Gastroesophageal sphincter (tissue), 4 donors: ENCODE results near the gene NRXN2. TPM values are rescaled to one million over a fixed set of nuclear protein-coding genes. Genes with fewer than 3 reads are reported as not detected.

ENCODE experiments used
- ATAC-seq: fragments of 150-250 bp; one replicate; pipeline ENCODE4 v1.9.1; 2016; ENCODE audit warnings: mild to moderate bottlenecking, moderate library complexity
- H3K27ac ChIP-seq, 4 donors: fragments of 200-600 bp; sonication (generic) in 3 of 4; 1 replicate in 3 of 4; 2 replicates in 1 of 4; pipeline ENCODE4 v1.5.1; 2016 to 2019
- H3K27me3 ChIP-seq: fragments of 200-600 bp; sonication (generic); one replicate; pipeline ENCODE4 v1.5.1; 2019
- H3K36me3 ChIP-seq, 2 donors: fragments of 200-600 bp; sonication (generic); one replicate each; pipeline ENCODE4 v1.5.1; 2019; ENCODE audit warnings: control low read depth in 1 of 2
- H3K4me1 ChIP-seq, 3 donors: fragments of 200-600 bp; sonication (generic); 1 replicate in 2 of 3; 2 replicates in 1 of 3; pipeline ENCODE4 v1.5.1; 2016 to 2019; ENCODE audit warnings: control low read depth in 2 of 3
- H3K4me3 ChIP-seq, 2 donors: fragments of 200-600 bp; sonication (generic); one replicate each; pipeline ENCODE4 v1.5.1; 2019; ENCODE audit warnings: mild to moderate bottlenecking in 1 of 2, moderate library complexity in 1 of 2
- H3K9me3 ChIP-seq, 3 donors: fragments of 200-600 bp; sonication (generic); one replicate each; pipeline ENCODE4 v1.5.1; 2017 to 2019; ENCODE audit warnings: control low read depth in 2 of 3
- CTCF ChIP-seq, 4 experiments: fragments of 200-600 bp in 2 of 4; fragments of 450-650 bp in 2 of 4; sonication (generic) in 1 of 4; IDR thresholded peaks; one replicate each; pipeline ENCODE4 v1.5.1; 2017 to 2019; ENCODE audit warnings: antibody characterized with exemption in 4 of 4, mild to moderate bottlenecking in 2 of 4, moderate library complexity in 2 of 4
- EP300 ChIP-seq: sonication (generic); formaldehyde crosslinking; IDR thresholded peaks from one replicate; pipeline ENCODE4 v1.6.1; 2017; ENCODE audit warnings: antibody characterized with exemption, mild to moderate bottlenecking
- POLR2A ChIP-seq, 2 donors: fragments of 450-650 bp; IDR thresholded peaks; one replicate each; pipeline ENCODE4 v1.6.1; 2017; ENCODE audit warnings: antibody characterized with exemption in 2 of 2, mild to moderate bottlenecking in 2 of 2, moderate library complexity in 1 of 2
- POLR2AphosphoS5 ChIP-seq: sonication (generic); formaldehyde crosslinking; IDR thresholded peaks from one replicate; pipeline ENCODE4 v1.6.1; 2017; ENCODE audit warnings: antibody characterized with exemption
- WGBS, 2 donors: methylation state at CpG; one replicate each; pipeline ENCODE4 v1.1.5; 2018; ENCODE audit warnings: low coverage in 1 of 2; 5-methylcytosine and 5-hydroxymethylcytosine counted together
- total RNA-seq, 4 donors: library from RNA; depleted of rRNA; stranded (reverse); fragments of >200 nt; gene quantifications; one replicate each; pipeline ENCODE4 v1.1.0, GENCODE V29; 2016

The NRXN2 gene
- total RNA-seq, 4 donors from 2014 or later: 3.4 to 25.4 (median 5.0) TPM

GRCh38 chr11:64691543-64691942, 31.5 kb downstream of the NRXN2 start:
- Histone ChIP-seq H3K4me1 (peaks cover 0 to 27% (median 0%) of the 10 kb centered on the region in 3 donors), H3K27ac (no peak overlapping the region), H3K9me3 (no peaks in the 10 kb centered on the region), H3K36me3 (no peaks in the 10 kb centered on the region), H3K27me3 (peaks cover 42% of the 10 kb centered on the region), H3K4me3 (no peak overlapping the region)
- no peak for TF ChIP-seq POLR2A (IDR thresholded peaks at IDR 0.05)
- no peak for TF ChIP-seq POLR2AphosphoS5
- ATAC-seq: no peak
- no CpG with 5 or more reads among the region's 1 CpG for WGBS, 2 donors

GRCh38 chr11:64690235-64690634, 32.8 kb downstream of the NRXN2 start:
- H3K4me1 ChIP-seq: peaks cover 0 to 27% (median 0%) of the 10 kb centered on the region in 3 donors
- TF ChIP-seq POLR2AphosphoS5: no peak
- TF ChIP-seq POLR2A (IDR thresholded peaks at IDR 0.05): no peak
- TF ChIP-seq EP300: no peak
- TF ChIP-seq CTCF (IDR thresholded peaks at IDR 0.05): no peak
- H3K4me3 ChIP-seq: no peak overlapping the region
- no peaks in the 10 kb centered on the region for H3K9me3 ChIP-seq
- no peaks in the 10 kb centered on the region for H3K36me3 ChIP-seq
- 58% methylated on average over 2 of the region's 8 CpGs; no CpG with 5 or more reads in 1 of the 2 donors for WGBS, 2 donors
- H3K27ac ChIP-seq: no peak overlapping the region
- H3K27me3 ChIP-seq: peaks cover 31% of the 10 kb centered on the region
- no peak for ATAC-seq

GRCh38 chr11:64688534-64688982, 34.4 kb downstream of the NRXN2 start:
- TF ChIP-seq POLR2AphosphoS5: no peak
- no peak for TF ChIP-seq EP300
- peak in 3 of 4 experiments; percentile 93 to 96 (median 94) for TF ChIP-seq CTCF (IDR thresholded peaks at IDR 0.05)
- Histone ChIP-seq H3K4me1 (peaks cover 0 to 27% (median 0%) of the 10 kb centered on the region in 3 donors), H3K9me3 (no peaks in the 10 kb centered on the region), H3K4me3 (peak overlapping the region; percentile 31 to 51), H3K27ac (peak overlapping the region in 3 of 4 donors; percentile 72 to 74 (median 73)), H3K27me3 (peaks cover 15% of the 10 kb centered on the region), H3K36me3 (no peaks in the 10 kb centered on the region)
- ATAC-seq: peak; percentile 91
- 0% methylated on average over 1 to 6 of the region's 13 CpGs for WGBS, 2 donors

GRCh38 chr11:64687643-64688533, 35.1 kb downstream of the NRXN2 start:
- Histone ChIP-seq H3K27ac (peak overlapping the region in 3 of 4 donors; percentile 72 to 74 (median 73)), H3K27me3 (peaks cover 8% of the 10 kb centered on the region), H3K4me1 (peaks cover 0 to 27% (median 0%) of the 10 kb centered on the region in 3 donors), H3K9me3 (no peaks in the 10 kb centered on the region), H3K4me3 (peak overlapping the region in 1 of 2 donors; percentile 51), H3K36me3 (no peaks in the 10 kb centered on the region)
- no peak for TF ChIP-seq CTCF (IDR thresholded peaks at IDR 0.05)
- TF ChIP-seq EP300: no peak
- no peak for TF ChIP-seq POLR2A (IDR thresholded peaks at IDR 0.05)
- no peak for TF ChIP-seq POLR2AphosphoS5
- 48 to 64% methylated on average over 6 to 19 of the region's 19 CpGs for WGBS, 2 donors
- peak; percentile 31 for ATAC-seq

- no peaks in the 10 kb centered on the region for H3K9me3 ChIP-seq
- ATAC-seq: peak; percentile 33
- H3K27ac ChIP-seq: peak overlapping the region in 2 of 4 donors; percentile 72 to 73
- WGBS, 2 donors: no CpG with 5 or more reads among the region's 6 CpGs
- H3K36me3 ChIP-seq: no peaks in the 10 kb centered on the region
- TF ChIP-seq EP300 (no peak), POLR2AphosphoS5 (no peak), POLR2A (IDR thresholded peaks at IDR 0.05) (no peak), CTCF (IDR thresholded peaks at IDR 0.05) (no peak)
- peaks cover 0 to 27% (median 0%) of the 10 kb centered on the region in 3 donors for H3K4me1 ChIP-seq
- H3K27me3 ChIP-seq: peaks cover 2% of the 10 kb centered on the region
- H3K4me3 ChIP-seq: no peak overlapping the region
Measured at GRCh38 chr11:64687204-64687603, 35.8 kb downstream of the NRXN2 start.
